Esophagus muscularis mucosa (tissue), 4 donors: ENCODE measurements around the gene SASH1.

Source experiments
- EP300 ChIP-seq: sonication (generic); formaldehyde crosslinking; IDR thresholded peaks from one replicate; pipeline ENCODE4 v1.6.1; 2017; ENCODE audit warnings: antibody characterized with exemption
- POLR2A ChIP-seq: fragments of 450-650 bp; IDR thresholded peaks from one replicate; pipeline ENCODE4 v1.6.1; 2017; ENCODE audit warnings: antibody characterized with exemption, moderate library complexity, mild to moderate bottlenecking, low read depth
- TF ChIP-seq, protein P1 (sequence below), 3 experiments: fragments of 200-600 bp in 2 of 3; fragments of 450-650 bp in 1 of 3; sonication (generic) in 2 of 3; IDR thresholded peaks; one replicate each; pipeline ENCODE4 v1.5.1; 2017 to 2019; ENCODE audit warnings: antibody characterized with exemption in 3 of 3, mild to moderate bottlenecking in 2 of 3, moderate library complexity in 1 of 3

DNA sequence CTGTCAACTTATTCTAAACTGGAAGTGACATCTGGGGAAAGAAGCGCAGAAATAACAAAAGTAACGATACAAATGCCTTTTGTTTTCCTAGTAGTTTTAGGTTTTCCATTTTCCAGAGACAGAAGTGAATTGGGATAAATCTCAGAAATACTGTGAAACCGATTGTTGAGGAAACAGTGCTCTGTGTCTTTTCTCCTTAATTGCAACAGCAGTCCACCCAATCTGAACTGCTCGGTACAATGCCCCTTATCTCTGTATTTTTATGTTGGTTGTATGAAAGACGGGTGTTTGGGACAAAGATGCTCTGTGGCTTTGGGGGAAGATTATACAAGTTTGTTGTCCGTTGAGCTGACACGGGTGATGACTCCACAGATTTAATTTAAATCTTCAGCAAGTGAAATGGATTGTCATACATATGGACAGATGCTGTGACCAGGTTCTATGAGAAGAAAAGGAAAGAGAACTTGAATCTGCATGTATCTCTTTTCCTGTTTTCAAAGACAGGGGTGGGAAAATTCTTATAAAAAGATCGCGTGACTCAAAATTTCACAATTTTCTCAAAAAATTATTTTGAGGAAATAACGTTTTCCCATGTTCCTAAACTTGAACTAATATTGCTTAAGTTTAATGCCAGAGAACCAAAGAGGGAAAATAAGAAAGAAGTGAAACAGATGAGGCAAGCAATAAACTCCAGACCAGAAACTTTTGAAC lies 41.2 kb downstream of the SASH1 start:
- TF ChIP-seq, protein P1, sequence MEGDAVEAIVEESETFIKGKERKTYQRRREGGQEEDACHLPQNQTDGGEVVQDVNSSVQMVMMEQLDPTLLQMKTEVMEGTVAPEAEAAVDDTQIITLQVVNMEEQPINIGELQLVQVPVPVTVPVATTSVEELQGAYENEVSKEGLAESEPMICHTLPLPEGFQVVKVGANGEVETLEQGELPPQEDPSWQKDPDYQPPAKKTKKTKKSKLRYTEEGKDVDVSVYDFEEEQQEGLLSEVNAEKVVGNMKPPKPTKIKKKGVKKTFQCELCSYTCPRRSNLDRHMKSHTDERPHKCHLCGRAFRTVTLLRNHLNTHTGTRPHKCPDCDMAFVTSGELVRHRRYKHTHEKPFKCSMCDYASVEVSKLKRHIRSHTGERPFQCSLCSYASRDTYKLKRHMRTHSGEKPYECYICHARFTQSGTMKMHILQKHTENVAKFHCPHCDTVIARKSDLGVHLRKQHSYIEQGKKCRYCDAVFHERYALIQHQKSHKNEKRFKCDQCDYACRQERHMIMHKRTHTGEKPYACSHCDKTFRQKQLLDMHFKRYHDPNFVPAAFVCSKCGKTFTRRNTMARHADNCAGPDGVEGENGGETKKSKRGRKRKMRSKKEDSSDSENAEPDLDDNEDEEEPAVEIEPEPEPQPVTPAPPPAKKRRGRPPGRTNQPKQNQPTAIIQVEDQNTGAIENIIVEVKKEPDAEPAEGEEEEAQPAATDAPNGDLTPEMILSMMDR (IDR thresholded peaks at IDR 0.05) = no peak
- TF ChIP-seq POLR2A (no peak), EP300 (no peak)
